ENCODE results near the gene RBM25.

DNA sequence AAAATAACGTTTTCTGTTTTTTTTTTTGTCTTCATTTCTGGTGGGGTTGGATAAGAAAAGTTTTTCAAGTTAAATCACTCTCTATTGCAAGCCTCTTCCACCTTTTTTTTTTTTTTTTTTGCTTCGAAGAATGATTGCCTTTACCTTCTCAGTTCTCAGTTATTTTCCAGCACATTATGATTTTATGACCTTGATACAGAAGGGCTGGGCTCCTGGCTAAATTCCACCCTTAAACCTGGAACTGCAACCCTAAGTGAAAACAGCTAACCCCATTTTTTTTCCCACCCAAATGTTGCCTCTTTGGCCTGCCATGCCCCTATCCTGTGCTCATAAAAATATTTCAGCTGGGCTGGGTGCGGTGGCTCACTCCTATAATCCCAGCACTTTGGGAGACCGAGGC, 109.4 kb downstream of the RBM25 start:
- TF ChIP-seq, protein P1, sequence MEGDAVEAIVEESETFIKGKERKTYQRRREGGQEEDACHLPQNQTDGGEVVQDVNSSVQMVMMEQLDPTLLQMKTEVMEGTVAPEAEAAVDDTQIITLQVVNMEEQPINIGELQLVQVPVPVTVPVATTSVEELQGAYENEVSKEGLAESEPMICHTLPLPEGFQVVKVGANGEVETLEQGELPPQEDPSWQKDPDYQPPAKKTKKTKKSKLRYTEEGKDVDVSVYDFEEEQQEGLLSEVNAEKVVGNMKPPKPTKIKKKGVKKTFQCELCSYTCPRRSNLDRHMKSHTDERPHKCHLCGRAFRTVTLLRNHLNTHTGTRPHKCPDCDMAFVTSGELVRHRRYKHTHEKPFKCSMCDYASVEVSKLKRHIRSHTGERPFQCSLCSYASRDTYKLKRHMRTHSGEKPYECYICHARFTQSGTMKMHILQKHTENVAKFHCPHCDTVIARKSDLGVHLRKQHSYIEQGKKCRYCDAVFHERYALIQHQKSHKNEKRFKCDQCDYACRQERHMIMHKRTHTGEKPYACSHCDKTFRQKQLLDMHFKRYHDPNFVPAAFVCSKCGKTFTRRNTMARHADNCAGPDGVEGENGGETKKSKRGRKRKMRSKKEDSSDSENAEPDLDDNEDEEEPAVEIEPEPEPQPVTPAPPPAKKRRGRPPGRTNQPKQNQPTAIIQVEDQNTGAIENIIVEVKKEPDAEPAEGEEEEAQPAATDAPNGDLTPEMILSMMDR (IDR thresholded peaks at IDR 0.05): no peak
- TF ChIP-seq POLR2A (IDR thresholded peaks at IDR 0.05): no peak
